Endothelial cell (in vitro differentiated cells): Measurements from ENCODE around the gene AQP12A. TPM values are rescaled to one million over a fixed set of nuclear protein-coding genes. Genes with fewer than 3 reads are reported as not detected.

Experiments
- DNase-seq: peaks from one replicate; pipeline ENCODE4 v3.0.0; 2021; ENCODE audit warnings: low spot score
- H3K27ac Mint-ChIP-seq: one replicate; pipeline ENCODE4 v1.8.0; 2021; ENCODE audit warnings: mixed read lengths, inconsistent platforms; ENCODE audit not compliant: unreplicated experiment
- H3K27me3 Mint-ChIP-seq: one replicate; pipeline ENCODE4 v1.8.0; 2021; ENCODE audit warnings: mild to moderate bottlenecking, moderate library complexity, mixed read lengths, inconsistent platforms; ENCODE audit not compliant: unreplicated experiment
- H3K36me3 Mint-ChIP-seq: one replicate; pipeline ENCODE4 v1.8.0; 2021; ENCODE audit warnings: mild to moderate bottlenecking, low read depth, mixed read lengths, inconsistent platforms; ENCODE audit not compliant: unreplicated experiment
- H3K4me1 Mint-ChIP-seq: one replicate; pipeline ENCODE4 v1.8.0; 2021; ENCODE audit warnings: mild to moderate bottlenecking, mixed read lengths, inconsistent platforms; ENCODE audit not compliant: unreplicated experiment
- H3K4me3 Mint-ChIP-seq: one replicate; pipeline ENCODE4 v1.8.0; 2021; ENCODE audit warnings: mild to moderate bottlenecking, mixed read lengths, inconsistent platforms; ENCODE audit not compliant: unreplicated experiment
- H3K9me3 Mint-ChIP-seq: one replicate; pipeline ENCODE4 v1.8.0; 2021; ENCODE audit warnings: mixed read lengths, inconsistent platforms; ENCODE audit not compliant: unreplicated experiment
- total RNA-seq: library from RNA; stranded (reverse); fragmentation: NEBNext Ultra II Directional; extraction: Animal tissue kit (Norgen Biotek cat#: 25700); gene quantifications from one replicate; pipeline ENCODE4 v1.2.1, GENCODE V29; 2021; ENCODE audit not compliant: unreplicated experiment
- TF ChIP-seq, protein P1 (sequence below): fragments of 200-600 bp; sonication (generic); IDR thresholded peaks from one replicate; pipeline ENCODE4 v1.5.0; 2021; ENCODE audit warnings: antibody characterized with exemption; ENCODE audit not compliant: unreplicated experiment

AQP12A gene
- total RNA-seq, 1 donor from 2014 or later = not detected

DNA sequence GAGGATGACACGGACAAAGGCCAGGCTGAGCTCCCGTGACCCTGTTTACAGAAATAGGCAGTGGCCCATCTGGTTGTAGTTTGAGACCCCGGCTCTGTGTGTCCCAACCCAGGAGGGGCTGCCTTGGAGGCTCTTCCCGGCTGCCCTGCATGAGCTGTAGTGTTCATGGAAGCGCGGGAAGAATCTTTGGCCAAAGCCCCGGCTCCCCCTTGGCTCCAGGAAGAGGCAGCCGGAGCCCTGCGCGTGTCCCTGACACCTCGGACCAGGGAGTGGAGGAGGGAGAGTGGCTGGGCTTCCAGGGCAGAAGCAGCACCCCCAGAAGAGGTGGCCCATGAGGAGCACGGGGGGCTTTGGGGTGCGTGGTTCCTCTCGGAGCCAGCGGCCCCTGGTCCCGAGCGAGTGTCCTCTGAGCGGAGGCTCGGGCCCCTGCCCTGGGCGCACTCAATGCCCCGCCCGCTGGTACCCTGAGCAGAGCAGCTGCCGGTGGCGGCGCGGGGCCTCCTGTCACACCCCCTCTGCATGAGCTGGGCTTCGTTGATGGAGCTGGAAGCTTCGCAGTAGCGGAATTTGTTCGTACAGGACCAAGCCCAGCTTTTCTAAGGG is 44.7 kb upstream of the AQP12A start:
- DNase-seq = no peak
- Mint-ChIP-seq H3K4me1 (peaks cover 9% of the 10 kb centered on the region), H3K36me3 (no peaks in the 10 kb centered on the region), H3K4me3 (no peak overlapping the region), H3K9me3 (no peaks in the 10 kb centered on the region), H3K27ac (no peak overlapping the region), H3K27me3 (peaks cover 10% of the 10 kb centered on the region)
- TF ChIP-seq, protein P1, sequence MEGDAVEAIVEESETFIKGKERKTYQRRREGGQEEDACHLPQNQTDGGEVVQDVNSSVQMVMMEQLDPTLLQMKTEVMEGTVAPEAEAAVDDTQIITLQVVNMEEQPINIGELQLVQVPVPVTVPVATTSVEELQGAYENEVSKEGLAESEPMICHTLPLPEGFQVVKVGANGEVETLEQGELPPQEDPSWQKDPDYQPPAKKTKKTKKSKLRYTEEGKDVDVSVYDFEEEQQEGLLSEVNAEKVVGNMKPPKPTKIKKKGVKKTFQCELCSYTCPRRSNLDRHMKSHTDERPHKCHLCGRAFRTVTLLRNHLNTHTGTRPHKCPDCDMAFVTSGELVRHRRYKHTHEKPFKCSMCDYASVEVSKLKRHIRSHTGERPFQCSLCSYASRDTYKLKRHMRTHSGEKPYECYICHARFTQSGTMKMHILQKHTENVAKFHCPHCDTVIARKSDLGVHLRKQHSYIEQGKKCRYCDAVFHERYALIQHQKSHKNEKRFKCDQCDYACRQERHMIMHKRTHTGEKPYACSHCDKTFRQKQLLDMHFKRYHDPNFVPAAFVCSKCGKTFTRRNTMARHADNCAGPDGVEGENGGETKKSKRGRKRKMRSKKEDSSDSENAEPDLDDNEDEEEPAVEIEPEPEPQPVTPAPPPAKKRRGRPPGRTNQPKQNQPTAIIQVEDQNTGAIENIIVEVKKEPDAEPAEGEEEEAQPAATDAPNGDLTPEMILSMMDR = no peak

DNA sequence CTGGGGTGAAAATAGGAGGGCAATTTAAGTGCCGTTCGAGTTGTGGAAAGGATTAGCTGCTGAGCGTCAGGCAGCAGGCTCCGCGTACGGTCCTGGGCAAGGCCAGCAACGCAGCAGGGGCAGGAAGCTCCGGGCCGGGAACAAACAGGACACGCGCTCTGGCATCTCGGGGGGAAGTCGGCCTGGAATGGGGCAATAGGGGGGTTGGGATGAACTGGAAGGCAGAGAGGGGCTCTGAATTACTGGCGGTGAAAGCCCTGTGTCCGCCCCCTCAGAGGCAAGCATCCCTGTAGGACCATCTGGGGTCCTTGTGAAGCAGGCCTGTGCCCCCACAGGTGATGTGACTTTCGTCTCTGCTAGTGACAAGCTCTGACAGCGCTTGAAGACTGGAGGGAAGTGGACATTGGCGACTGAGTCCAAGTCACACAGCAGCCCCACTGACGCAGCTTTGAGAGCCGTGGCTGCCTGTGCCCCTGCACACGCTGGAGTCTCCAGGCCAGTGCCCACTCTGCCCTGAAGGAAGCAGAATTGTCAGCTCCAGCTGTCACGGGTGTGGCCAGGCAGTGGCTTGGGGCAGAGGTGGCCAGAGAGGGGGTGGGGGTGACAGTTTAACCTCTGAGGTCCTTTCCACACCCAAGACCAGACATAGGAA is 44.0 kb upstream of the AQP12A start:
- Mint-ChIP-seq H3K36me3 (no peaks in the 10 kb centered on the region), H3K27ac (no peak overlapping the region), H3K27me3 (peaks cover 10% of the 10 kb centered on the region), H3K4me3 (no peak overlapping the region), H3K9me3 (peaks cover 4% of the 10 kb centered on the region), H3K4me1 (peaks cover 9% of the 10 kb centered on the region)
- TF ChIP-seq, protein P1 = no peak
- no peak for DNase-seq

DNA sequence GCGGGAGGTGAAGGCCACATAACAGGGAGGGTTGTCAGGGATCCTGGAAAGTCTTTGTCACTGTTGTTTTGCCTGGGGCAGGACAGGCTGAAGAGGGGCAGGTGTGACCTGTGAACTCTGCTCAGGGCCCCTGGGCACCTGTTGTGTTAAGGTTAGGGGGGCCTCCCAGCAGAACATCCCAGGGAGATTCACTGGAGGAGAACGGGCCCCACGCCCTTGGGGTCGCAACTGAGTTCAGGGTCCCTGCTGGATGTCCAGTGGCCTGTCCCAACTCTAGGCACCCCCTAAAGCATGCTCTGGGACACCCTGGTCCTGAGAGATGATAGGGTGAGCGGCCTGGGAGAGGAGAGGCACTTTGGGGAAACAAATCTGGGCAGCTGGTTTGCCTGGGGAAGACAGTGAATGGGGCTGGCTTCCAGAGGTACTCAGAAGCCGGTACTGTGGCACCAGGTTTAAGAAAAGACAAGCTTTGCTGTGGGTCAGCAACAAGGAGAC is 43.5 kb upstream of the AQP12A start:
- Mint-ChIP-seq H3K27me3 (peaks cover 10% of the 10 kb centered on the region), H3K9me3 (peaks cover 4% of the 10 kb centered on the region), H3K4me3 (no peak overlapping the region), H3K4me1 (peaks cover 9% of the 10 kb centered on the region), H3K36me3 (no peaks in the 10 kb centered on the region), H3K27ac (no peak overlapping the region)
- TF ChIP-seq, protein P1 = no peak
- no peak for DNase-seq

DNA sequence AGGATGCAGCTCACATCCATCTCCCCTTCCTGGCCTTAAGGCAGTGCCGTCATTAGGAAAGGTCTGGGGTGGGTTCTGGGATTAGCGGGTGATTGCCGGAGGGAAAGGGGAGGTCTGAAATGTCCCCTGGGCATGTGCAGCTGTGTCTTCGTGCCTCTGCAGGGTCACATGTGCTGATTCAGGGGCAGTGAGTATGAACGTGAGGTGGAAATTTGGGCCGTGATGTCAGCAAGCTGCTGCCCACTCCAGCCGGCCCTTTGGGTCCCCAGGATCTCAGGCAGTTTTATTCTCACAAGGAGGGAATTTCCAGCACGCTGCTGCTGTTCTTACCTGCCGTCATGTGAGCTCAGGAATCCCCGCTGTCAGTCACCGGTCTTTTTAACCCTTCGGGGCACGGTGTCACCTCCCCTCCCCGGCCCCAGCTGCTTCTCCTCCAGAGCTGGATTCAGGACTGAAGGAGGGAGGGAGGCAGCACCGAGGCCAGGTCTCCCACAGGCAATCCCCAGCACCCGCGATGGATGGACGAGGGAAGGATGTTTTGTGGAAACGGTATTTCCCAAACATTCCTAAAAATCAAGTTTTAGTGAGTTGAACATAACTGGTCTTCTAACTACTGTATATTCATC is 42.9 kb upstream of the AQP12A start:
- H3K27me3 Mint-ChIP-seq = peaks cover 10% of the 10 kb centered on the region
- DNase-seq = no peak
- H3K4me1 Mint-ChIP-seq = peaks cover 9% of the 10 kb centered on the region
- TF ChIP-seq, protein P1 = no peak
- no peak overlapping the region for H3K4me3 Mint-ChIP-seq
- H3K9me3 Mint-ChIP-seq = peaks cover 4% of the 10 kb centered on the region
- no peak overlapping the region for H3K27ac Mint-ChIP-seq
- H3K36me3 Mint-ChIP-seq = no peaks in the 10 kb centered on the region

DNA sequence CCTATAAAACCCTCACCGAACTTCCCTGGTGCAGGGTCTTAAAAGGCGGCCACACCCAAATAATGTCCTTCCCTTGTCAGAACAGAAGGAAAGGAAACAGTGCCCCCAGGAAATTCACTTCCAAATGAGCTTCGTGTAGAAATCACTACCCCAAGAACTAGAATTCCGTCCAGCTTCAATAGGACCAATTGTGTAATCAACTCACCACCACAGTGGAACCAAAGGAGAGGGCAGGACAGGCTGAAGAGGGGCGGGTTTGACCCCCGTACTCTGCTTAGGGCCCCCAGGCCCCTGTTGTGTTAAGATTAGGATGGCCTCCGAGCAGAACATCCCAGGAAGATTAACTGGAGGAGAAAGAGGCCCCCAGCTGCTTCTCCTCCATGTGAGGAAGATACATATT is 42.3 kb upstream of the AQP12A start:
- Mint-ChIP-seq H3K27ac (no peak overlapping the region), H3K4me1 (peaks cover 9% of the 10 kb centered on the region), H3K27me3 (peaks cover 7% of the 10 kb centered on the region), H3K9me3 (peaks cover 4% of the 10 kb centered on the region), H3K4me3 (no peak overlapping the region), H3K36me3 (no peaks in the 10 kb centered on the region)
- DNase-seq = no peak
- TF ChIP-seq, protein P1 = no peak
